ENCODE results near the gene HEPN1. TPM values are rescaled to one million over a fixed set of nuclear protein-coding genes. Genes with fewer than 3 reads are reported as not detected.

The HEPN1 gene
- total and polyA plus RNA-seq, 2 donors (not counting 3 experiments of a cell fraction or from before 2014, with no cell fraction given): not detected

DNA sequence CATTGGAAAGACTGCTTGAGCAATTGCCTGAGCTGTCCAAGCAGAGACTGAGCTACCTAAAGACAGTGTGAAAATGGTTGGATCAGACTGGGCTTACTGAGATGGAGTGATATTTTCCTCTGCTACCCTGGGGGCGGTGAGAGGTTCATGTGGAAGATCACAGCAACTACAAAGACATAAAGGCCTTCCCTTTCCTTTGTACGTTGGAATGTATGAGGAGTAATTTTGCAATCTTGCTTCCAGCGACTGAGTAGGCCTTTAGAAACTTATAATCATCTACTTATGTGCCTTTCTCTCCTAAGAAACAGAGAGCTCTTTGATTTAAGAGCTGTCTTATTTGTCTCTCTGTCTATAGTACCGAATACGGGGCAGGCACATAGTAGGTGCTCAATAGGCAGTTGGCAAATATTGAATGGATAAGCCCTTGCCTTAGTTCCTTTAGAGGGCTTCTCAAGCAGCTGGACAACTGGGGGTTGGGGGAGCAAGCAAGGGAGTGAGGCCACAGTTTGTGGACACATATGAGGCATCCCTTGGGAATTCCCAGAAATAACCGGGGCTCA, 19.2 kb downstream of the HEPN1 start:
- no peaks in the 10 kb centered on the region for H4K20me1 ChIP-seq (replicated peaks; ENCODE audit: control insufficient read depth, extremely low read depth, insufficient read depth, low read length)
- no peak overlapping the region for H3K9ac ChIP-seq (replicated peaks; ENCODE audit: extremely low read depth, insufficient read depth, low read length)
- H3K4me3 ChIP-seq (replicated peaks in 1 of 3; ENCODE audit: insufficient read depth in 1 of 3, low read depth in 1 of 3, low read length in 3 of 3): no peak overlapping the region
- H3K4me2 ChIP-seq (ENCODE audit: insufficient read depth, low read length): no peak overlapping the region
- dilution Hi-C loops (cut with MboI; ENCODE audit: extremely low pct_ligation_motif_present, low sequenced_read_pairs) (no loop called here), intact Hi-C loops (cut with micrococcal nuclease) (no loop called here)
- no peak overlapping the region for H2AFZ ChIP-seq (ENCODE audit: low read depth, low read length)
- BruUV-seq (replicated peaks): no TSS peak
- TF ChIP-seq MYC (IDR thresholded peaks at IDR 0.05; ENCODE audit: low read depth, low read length) (no peak), FOS (IDR thresholded peaks at IDR 0.05; ENCODE audit: borderline replicate concordance, insufficient read depth, low read length) (no peak), JUN (IDR thresholded peaks at IDR 0.05; ENCODE audit: borderline replicate concordance, insufficient read depth, insufficient read length, low read depth) (no peak), POLR2AphosphoS5 (IDR thresholded peaks at IDR 0.05; ENCODE audit: insufficient read depth, low read depth, low read length) (no peak), GATA2 (IDR thresholded peaks at IDR 0.05; ENCODE audit: insufficient read depth, insufficient read length, low read depth, low read length) (no peak), POLR2A (IDR thresholded peaks at IDR 0.05; ENCODE audit: low read depth, low read length) (no peak), EZH2 (IDR thresholded peaks at IDR 0.05; ENCODE audit: borderline replicate concordance, low read depth, low read length, severe bottlenecking) (no peak)
- TF ChIP-seq, protein P1, sequence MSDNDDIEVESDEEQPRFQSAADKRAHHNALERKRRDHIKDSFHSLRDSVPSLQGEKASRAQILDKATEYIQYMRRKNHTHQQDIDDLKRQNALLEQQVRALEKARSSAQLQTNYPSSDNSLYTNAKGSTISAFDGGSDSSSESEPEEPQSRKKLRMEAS (IDR thresholded peaks at IDR 0.05; ENCODE audit: insufficient read depth, insufficient read length): no peak
- TF ChIP-seq, protein P2, sequence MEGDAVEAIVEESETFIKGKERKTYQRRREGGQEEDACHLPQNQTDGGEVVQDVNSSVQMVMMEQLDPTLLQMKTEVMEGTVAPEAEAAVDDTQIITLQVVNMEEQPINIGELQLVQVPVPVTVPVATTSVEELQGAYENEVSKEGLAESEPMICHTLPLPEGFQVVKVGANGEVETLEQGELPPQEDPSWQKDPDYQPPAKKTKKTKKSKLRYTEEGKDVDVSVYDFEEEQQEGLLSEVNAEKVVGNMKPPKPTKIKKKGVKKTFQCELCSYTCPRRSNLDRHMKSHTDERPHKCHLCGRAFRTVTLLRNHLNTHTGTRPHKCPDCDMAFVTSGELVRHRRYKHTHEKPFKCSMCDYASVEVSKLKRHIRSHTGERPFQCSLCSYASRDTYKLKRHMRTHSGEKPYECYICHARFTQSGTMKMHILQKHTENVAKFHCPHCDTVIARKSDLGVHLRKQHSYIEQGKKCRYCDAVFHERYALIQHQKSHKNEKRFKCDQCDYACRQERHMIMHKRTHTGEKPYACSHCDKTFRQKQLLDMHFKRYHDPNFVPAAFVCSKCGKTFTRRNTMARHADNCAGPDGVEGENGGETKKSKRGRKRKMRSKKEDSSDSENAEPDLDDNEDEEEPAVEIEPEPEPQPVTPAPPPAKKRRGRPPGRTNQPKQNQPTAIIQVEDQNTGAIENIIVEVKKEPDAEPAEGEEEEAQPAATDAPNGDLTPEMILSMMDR (IDR thresholded peaks at IDR 0.05; ENCODE audit: extremely low read depth in 1 of 2, insufficient read depth in 1 of 2, low read depth in 1 of 2, low read length in 2 of 2): no peak
- no peak for DNase-seq (ENCODE audit: low read depth, low spot score)
- peaks cover 0 to 3% of the 10 kb centered on the region in 2 experiments for H3K27me3 ChIP-seq (ENCODE audit: control insufficient read depth in 2 of 2, insufficient read depth in 2 of 2, low read length in 2 of 2)
- H3K9me1 ChIP-seq (replicated peaks; ENCODE audit: control insufficient read depth, extremely low read depth, insufficient read depth, low read length): no peaks in the 10 kb centered on the region
- peaks cover 6% of the 10 kb centered on the region for H3K4me1 ChIP-seq (ENCODE audit: control insufficient read depth, extremely low read depth, insufficient read depth, low read length)
- H3K79me2 ChIP-seq (ENCODE audit: control insufficient read depth, insufficient read depth, low read length): no peaks in the 10 kb centered on the region
- no peaks in the 10 kb centered on the region for H3K36me3 ChIP-seq (ENCODE audit: control insufficient read depth in 2 of 2, extremely low read depth in 1 of 2, insufficient read depth in 2 of 2, low read length in 2 of 2)
- ChIA-PET CTCF (interaction anchor here (0.6 to 1.5 kb wide), 3 partner anchors 16 to 515 kb away, joined by 3 to 4 read pairs (median 3); partner anchors contain the start of gene CCDC15), POLR2A (no interaction called here)
- no peaks in the 10 kb centered on the region for H3K9me3 ChIP-seq (replicated peaks; ENCODE audit: control insufficient read depth, insufficient read depth, low read length)
- no peak overlapping the region for H3K27ac ChIP-seq (ENCODE audit: insufficient read depth, low read depth, low read length)
- FAIRE-seq: no peak

All from endothelial cell of umbilical vein (primary cell).